ENCODE data around the gene ADAM33. TPM values are rescaled to one million over a fixed set of nuclear protein-coding genes. Genes with fewer than 3 reads are reported as not detected.

ADAM33 gene
- total and polyA plus RNA-seq, 2 of the 8 experiments (the other 6 are each of a cell fraction or from before 2014, with no cell fraction given): 4.2 to 6.0 TPM

GRCh38 chr20:3663858-3664257 lies 18.0 kb downstream of the ADAM33 start:
- Histone ChIP-seq H4K8ac (ENCODE audit: extremely low read depth, insufficient read depth, low read length) (no peak overlapping the region), H3K14ac (ENCODE audit: insufficient read length) (no peak overlapping the region), H2BK120ac (replicated peaks; ENCODE audit: low read depth, low read length) (no peak overlapping the region), H4K91ac (replicated peaks; ENCODE audit: insufficient read length, low read length) (no peak overlapping the region), H3K27ac (ENCODE audit: low read depth, low read length) (no peak overlapping the region), H3K27me3 (replicated peaks in 1 of 4; ENCODE audit: control insufficient read depth in 3 of 4, extremely low read depth in 1 of 4, insufficient read depth in 3 of 4, low read length in 3 of 4) (peaks cover 0 to 2% (median 0%) of the 10 kb centered on the region in 4 experiments; a peak in 1 of 7 replicates), H3K18ac (ENCODE audit: extremely low read depth, low read length) (no peak overlapping the region), H3K79me2 (ENCODE audit: control insufficient read depth in 1 of 2, insufficient read depth in 2 of 2, low read length in 2 of 2) (no peaks in the 10 kb centered on the region), H2BK12ac (ENCODE audit: low read depth, low read length) (no peak overlapping the region), H3K23ac (ENCODE audit: insufficient read length) (no peak overlapping the region), H3K4me1 (replicated peaks in 1 of 4; ENCODE audit: control insufficient read depth in 3 of 4, insufficient read depth in 4 of 4, low read length in 3 of 4) (peaks cover 0 to 4% (median 1%) of the 10 kb centered on the region in 4 experiments; a peak in 3 of 7 replicates), H4K20me1 (replicated peaks in 1 of 2; ENCODE audit: control insufficient read depth in 1 of 2, insufficient read depth in 2 of 2, low read length in 2 of 2) (peaks cover 0 to 2% of the 10 kb centered on the region in 2 experiments), H3K4ac (replicated peaks; ENCODE audit: insufficient read length, low read depth, low read length) (no peak overlapping the region), H2AK5ac (ENCODE audit: low read depth, low read length) (no peak overlapping the region), H3K36me3 (ENCODE audit: control insufficient read depth in 2 of 4, insufficient read depth in 4 of 4, low read length in 3 of 4) (peaks cover 0 to 5% (median 0%) of the 10 kb centered on the region in 4 experiments; a peak in 1 of 8 replicates), H3K9me3 (ENCODE audit: insufficient read depth in 2 of 2, low read depth in 1 of 2, low read length in 1 of 2) (peaks cover 0 to 17% of the 10 kb centered on the region in 2 experiments; a peak in 2 of 4 replicates), H2BK5ac (ENCODE audit: low read depth, low read length) (no peak overlapping the region), H4K5ac (ENCODE audit: insufficient read length, low read depth, low read length) (no peak overlapping the region), H3K23me2 (ENCODE audit: low read depth, low read length) (peaks cover 2% of the 10 kb centered on the region; the same call in 1 of the 2 replicates), H3K79me1 (ENCODE audit: low read depth, low read length) (no peaks in the 10 kb centered on the region), H2BK20ac (ENCODE audit: low read length) (no peak overlapping the region), H2AFZ (ENCODE audit: low read length) (no peak overlapping the region), H3K4me3 (ENCODE audit: extremely low read depth in 1 of 4, insufficient read depth in 2 of 4, low read depth in 3 of 4, low read length in 4 of 4) (no peak overlapping the region), H3K4me2 (ENCODE audit: insufficient read depth in 1 of 2, low read depth in 2 of 2, low read length in 2 of 2) (no peak overlapping the region), H3K9ac (replicated peaks in 1 of 4; ENCODE audit: extremely low read depth in 1 of 4, low read depth in 3 of 4, low read length in 3 of 4) (no peak overlapping the region), H3K56ac (replicated peaks; ENCODE audit: insufficient read length, low read depth, low read length) (no peak overlapping the region), H2BK15ac (ENCODE audit: low read length) (no peak overlapping the region)
- no peak for TF ChIP-seq CHD2 (IDR thresholded peaks at IDR 0.05; ENCODE audit: low read length)
- TF ChIP-seq BACH1 (IDR thresholded peaks at IDR 0.05; ENCODE audit: low read length): no peak
- ChIA-PET CTCF (ENCODE audit: partially characterized antibody) (interaction anchor here (0.6 to 45.1 kb wide), 3 partner anchors 13 to 63 kb away, joined by 3 to 1432 read pairs (median 8); partner anchors contain the start of genes ADAM33 and SIGLEC1), POLR2A (ENCODE audit: partially characterized antibody) (interaction anchor here (0.6 kb wide), 1 partner anchor 13 kb away, joined by 3 read pairs; no protein-coding TSS in a partner anchor)
- FAIRE-seq (no peak), DNase-seq (ENCODE audit: low read depth in 1 of 2, low spot score in 2 of 2) (no peak)
- WGBS, 2 experiments (ENCODE audit: extremely low coverage in 1 of 2, insufficient coverage in 1 of 2, insufficient read length in 1 of 2, insufficient replicate concordance in 2 of 2, low coverage in 1 of 2, low lambda C conversion rate in 2 of 2, missing lambda C conversion rate in 1 of 2): 77% methylated on average over 2 of the region's 2 CpGs; no CpG with 5 or more reads in 1 of the 2 experiments

All from H1 (cell line).